NCI-H526 (cell line): ENCODE measurements around the gene IQSEC2.

ENCODE experiments used
- DNase-seq, 2 experiments: peaks; one replicate each; lab custom pipeline; 2025; lab: John Stamatoyannopoulos, UW

IQSEC2 gene

GRCh38 chrX:53244610-53245009 is 36.8 kb downstream of the IQSEC2 start:
- DNase-seq: no peak

DNA sequence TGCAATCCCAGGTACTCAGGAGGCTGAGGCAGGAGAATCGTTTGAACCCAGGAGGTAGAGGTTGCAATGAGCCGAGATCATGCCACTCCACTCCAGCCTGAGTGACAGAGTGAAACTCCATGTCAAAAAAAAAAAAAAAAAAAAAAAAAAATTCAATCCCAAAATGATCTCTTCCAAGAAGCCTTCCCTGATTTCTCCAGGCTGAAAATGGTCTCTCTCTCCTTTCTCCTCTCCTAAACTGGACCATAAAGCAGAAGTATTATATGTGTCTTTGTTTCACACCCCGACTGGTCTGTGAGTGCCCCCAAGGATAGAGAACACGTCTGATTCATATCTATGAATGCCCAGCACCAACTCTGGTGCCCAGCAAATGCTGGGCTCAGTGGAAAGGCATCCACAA is 39.1 kb downstream of the IQSEC2 start:
- no peak for DNase-seq

- no peak for DNase-seq
Measured at GRCh38 chrX:53241558-53241957, 39.8 kb downstream of the IQSEC2 start.

- peak in 1 of 2 experiments; percentile 8 for DNase-seq
Measured at GRCh38 chrX:53239474-53239873, 41.9 kb downstream of the IQSEC2 start.

DNA sequence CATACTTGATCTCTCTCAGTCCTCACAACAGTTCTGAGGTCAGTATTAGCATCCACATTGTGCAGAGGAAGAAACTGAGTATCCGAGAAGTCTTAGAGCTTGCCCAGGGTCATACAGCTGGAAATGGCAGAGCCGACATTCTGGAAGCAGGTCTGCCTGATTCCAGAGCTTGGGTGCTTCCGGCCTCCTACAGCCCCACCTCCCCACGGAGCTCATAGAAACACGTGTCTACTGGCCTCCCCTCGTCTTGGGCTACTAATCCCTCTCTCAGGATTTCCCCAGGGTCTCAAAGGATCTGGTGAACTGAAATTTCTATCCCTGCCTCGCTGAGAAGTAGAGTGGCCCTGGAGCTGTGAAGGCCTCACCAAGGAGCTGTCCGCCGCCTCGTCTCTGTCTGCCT is 44.3 kb downstream of the IQSEC2 start:
- no peak for DNase-seq

GRCh38 chrX:53236025-53236679 is 45.2 kb downstream of the IQSEC2 start:
- DNase-seq: no peak

DNA sequence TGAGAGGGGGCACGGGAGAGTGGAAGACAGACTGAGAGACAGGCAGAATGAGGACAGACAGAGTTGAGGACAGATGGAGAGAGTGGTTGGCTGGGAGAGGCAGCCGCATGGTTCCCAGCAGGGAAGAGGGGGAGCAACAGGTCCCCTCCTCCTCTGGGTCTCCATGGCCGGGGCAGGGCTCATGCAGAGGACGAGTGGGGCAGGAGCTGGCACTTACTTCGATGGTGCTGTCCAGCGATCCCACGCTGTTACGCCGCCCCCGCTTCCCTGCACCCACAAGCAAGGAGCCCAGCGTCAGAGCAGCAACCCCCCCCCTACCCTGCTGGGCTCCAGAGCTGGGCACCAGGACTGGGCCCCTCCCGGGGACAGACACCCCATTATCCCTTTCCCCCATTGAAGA is 45.8 kb downstream of the IQSEC2 start:
- no peak for DNase-seq

- no peak for DNase-seq
Measured at GRCh38 chrX:53234484-53234883, 46.9 kb downstream of the IQSEC2 start.

DNA sequence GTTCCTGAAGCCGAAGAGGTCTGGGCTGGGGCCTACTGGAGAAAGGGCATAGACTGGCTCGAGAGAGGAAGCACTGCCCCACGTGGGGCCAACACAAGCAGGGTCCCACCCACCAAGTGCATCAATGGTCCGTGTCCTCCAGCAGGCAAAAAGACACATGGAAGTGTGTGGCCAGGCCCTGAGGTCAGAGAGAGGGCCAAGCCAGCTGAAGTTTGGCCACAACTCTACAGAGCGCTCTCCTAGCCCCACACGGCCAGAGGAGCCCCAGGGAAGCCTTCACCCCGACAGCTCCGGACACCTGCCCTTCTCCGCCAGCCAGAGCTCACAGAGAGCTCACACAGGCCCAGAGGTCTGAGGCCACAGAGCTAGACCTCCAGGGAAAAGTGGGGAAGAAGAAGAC is 47.8 kb downstream of the IQSEC2 start:
- DNase-seq: no peak

DNA sequence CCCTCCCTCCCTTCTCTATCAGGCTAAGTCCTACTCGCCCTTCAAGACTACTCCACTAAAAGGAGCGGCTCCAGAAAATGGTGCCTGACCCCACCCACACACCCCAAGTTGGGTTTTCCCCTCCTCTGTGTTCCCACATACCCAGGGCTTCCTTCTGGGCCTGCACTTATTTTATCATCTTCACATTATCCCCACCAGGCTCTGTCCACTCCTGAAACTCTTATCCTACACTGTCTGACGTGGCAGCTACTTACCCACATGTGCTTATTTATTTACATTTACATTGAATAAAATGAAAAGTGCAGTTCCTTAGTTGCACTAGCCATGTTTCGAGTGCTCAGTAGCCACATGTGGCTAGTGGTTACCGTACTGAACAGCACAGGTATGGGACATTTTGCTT is 51.3 kb downstream of the IQSEC2 start:
- no peak for DNase-seq

DNA sequence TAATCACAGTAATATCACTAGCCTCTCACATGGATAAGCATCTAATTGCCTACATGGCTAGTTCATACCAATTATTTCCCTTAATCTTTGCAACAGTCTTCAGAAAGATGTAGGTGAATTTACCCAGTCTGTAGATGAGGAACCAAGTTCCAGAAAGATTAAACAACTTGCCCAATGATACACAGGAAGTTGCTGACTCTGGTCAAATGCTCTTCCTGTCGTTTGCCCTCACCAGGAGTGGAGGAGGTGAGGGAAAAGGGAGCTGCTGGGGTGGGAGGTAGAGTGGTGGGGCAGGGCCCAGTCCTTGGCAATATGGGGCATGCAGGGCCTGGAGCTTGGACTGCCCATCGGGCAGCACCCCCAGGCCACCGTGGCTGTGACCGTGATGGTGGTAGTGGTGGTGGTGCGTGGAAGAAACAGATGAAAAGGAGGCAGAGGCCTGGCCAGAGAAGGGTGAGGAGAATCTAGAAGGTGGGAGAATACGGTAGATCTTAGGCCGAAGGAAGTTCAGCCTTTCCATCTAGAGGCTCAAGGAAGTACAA is 54.1 kb downstream of the IQSEC2 start:
- DNase-seq: no peak

- DNase-seq: peak; percentile 88 to 92
Measured at GRCh38 chrX:53224860-53225797, 56.3 kb downstream of the IQSEC2 start, which contains the start of gene KDM5C. KDM5C (minus strand) TSS chrX:53225207; CDS start chrX:53224889, 318 bp downstream.

DNA sequence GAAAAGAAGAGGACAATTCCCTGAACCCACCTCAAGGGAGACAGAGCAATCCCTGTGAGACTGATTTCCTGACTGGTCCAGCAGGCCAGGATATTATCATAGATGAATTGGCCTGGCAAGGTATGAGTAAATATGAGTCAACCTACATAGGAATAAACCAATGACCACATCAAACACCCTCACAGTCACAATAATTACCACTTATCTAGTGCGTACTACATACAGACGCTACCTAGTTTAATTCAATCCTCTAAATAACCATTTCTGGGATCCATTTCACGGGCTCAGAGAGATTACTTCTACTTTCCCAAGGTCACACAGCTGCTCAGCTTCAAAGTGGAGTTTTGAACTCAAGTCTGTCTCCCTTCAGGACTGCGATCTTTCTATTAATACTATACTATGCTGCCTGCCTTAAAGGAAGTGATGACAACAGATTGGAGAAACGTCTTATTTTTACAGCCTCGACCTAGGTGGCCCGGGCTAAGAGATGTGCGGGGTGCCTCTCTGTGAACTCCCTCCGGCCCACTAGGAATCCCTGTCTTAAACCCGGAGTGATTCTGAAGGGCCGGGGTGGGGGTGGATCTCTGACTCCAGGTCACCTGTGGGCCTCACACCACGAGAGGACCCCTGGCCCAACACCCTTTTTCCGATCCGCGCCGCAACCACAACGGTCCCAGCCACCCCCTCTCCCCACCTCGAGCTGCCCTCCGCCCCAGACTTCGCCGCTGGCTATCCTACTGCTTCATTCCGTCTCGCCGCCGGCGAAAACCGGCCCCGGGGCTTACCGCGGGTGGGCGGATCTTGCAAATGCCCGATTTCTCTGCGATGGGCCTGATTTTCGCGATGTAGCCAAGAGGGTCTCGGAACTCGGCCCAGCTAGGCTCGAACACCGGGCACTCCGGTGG is 57.2 kb downstream of the IQSEC2 start:
- DNase-seq: no peak

DNA sequence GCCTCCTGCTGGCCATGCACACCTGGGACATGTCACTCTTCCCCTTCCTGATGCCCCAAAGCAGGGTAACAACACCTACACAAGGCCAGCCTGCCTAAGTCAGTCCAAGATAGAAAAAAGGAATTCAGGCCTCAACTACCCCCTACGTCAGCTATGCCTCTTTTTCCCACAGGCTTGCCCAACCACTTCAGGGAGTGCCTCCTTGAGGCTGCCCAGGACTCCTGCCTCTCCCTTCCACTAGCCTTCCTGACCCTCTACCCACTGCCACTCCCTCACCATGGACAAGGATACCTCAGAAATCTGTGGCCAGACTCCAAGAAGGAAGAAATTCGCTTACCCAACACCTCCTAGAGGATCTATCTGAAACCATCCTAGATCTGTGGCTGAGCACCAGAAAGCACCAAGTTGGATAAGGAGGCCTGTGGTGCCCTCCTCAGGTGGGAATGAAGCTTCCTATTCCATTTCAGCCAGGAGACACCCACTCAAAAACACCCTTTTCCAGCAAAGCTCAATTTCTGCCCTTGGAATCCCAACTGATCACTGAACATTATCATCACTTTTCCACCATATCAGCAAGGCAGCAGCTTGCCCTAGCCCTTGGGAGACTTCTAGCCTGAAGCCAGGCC is 58.2 kb downstream of the IQSEC2 start:
- no peak for DNase-seq
